GM12878 (cell line): Measurements from ENCODE around the gene FBXO3. TPM values are rescaled to one million over a fixed set of nuclear protein-coding genes. Genes with fewer than 3 reads are reported as not detected.

ENCODE experiments used
- ATAC-seq: fragments of 200-7000 bp; cut with Tn5 transposase; 3 replicates; pipeline ENCODE4 v1.9.1; 2020; ENCODE audit warnings: mild to moderate bottlenecking, moderate library complexity
- BruUV-seq: library from RNA; stranded (reverse); fragments of 400-500 nt; replicated peaks from 2 replicates; lab custom pipeline; 2021; lab: Mats Ljungman, UMichigan
- CTCF ChIA-PET: fragments of 300-600 bp; sonication (Branson Sonifier 250); formaldehyde crosslinking; extraction: SDS; loops from one replicate; lab custom pipeline; 2021; ENCODE audit warnings: inconsistent platforms; lab: Yijun Ruan, JAX
- POLR2A ChIA-PET: fragments of 350-600 bp; formaldehyde crosslinking; extraction: SDS; loops from one replicate; lab custom pipeline; 2021; ENCODE audit warnings: inconsistent platforms; lab: Charles Lee
- RAD21 ChIA-PET: fragments of 300-600 bp; sonication (Branson Sonifier 250); formaldehyde crosslinking; loops from one replicate; lab custom pipeline; 2023; ENCODE audit warnings: antibody characterized with exemption; ENCODE audit not compliant: unreplicated experiment; lab: Charles Lee
- SMC1A ChIA-PET: fragments of 300-600 bp; sonication (Branson Sonifier 250); formaldehyde crosslinking; loops from one replicate; lab custom pipeline; 2023; ENCODE audit not compliant: unreplicated experiment, uncharacterized antibody; lab: Charles Lee
- DNase-seq: peaks from one replicate; pipeline ENCODE4 v3.0.0-alpha.2; 2011; ENCODE audit warnings: low read depth, low spot score
- FAIRE-seq: peaks from 3 replicates; lab custom pipeline; 2011; peaks lifted over from hg19 to GRCh38; lab: Jason Lieb, UNC
- H2AFZ ChIP-seq: 2 replicates; pipeline ENCODE4 v1.6.0; 2011; ENCODE audit warnings: low read depth, low read length, control low read depth; ENCODE audit not compliant: control insufficient read depth
- H3K27ac ChIP-seq: 2 replicates; pipeline ENCODE4 v1.5.1; 2011; ENCODE audit warnings: control low read depth; ENCODE audit not compliant: control insufficient read depth, insufficient read depth
- H3K27me3 ChIP-seq, 2 experiments: replicated peaks in 1 of 2; 2 replicates each; pipeline versions ENCODE4 v1.6.0 to v1.6.1; 2011; ENCODE audit warnings: low read length in 1 of 2; ENCODE audit not compliant: control insufficient read depth in 2 of 2, insufficient read depth in 2 of 2
- H3K36me3 ChIP-seq, 2 experiments: 2 replicates each; pipeline ENCODE4 v1.5.1; 2011; ENCODE audit warnings: low read length in 1 of 2; ENCODE audit not compliant: control insufficient read depth in 2 of 2, insufficient read depth in 2 of 2
- H3K4me1 ChIP-seq: 2 replicates; pipeline ENCODE4 v1.6.1; 2011; ENCODE audit warnings: mild to moderate bottlenecking, low read length, moderate library complexity, mixed read lengths; ENCODE audit not compliant: control insufficient read depth, insufficient read depth
- H3K4me2 ChIP-seq: 2 replicates; pipeline ENCODE4 v1.6.0; 2011; ENCODE audit warnings: control low read depth; ENCODE audit not compliant: control insufficient read depth, insufficient read depth
- H3K4me3 ChIP-seq: fragments of 200-600 bp; sonication (generic); 2 replicates; pipeline ENCODE4 v1.5.1; 2016
- H3K79me2 ChIP-seq: 2 replicates; pipeline ENCODE4 v1.6.0; 2011; ENCODE audit warnings: low read length; ENCODE audit not compliant: control insufficient read depth, insufficient read depth
- H3K9ac ChIP-seq: 2 replicates; pipeline ENCODE4 v1.8.0; 2011; ENCODE audit warnings: low read length, control low read depth, mixed read lengths; ENCODE audit not compliant: control insufficient read depth, insufficient read depth
- H3K9me3 ChIP-seq: replicated peaks from 3 replicates; pipeline ENCODE4 v1.5.1; 2011; ENCODE audit warnings: mild to moderate bottlenecking, low read length; ENCODE audit not compliant: control insufficient read depth, insufficient read depth
- H4K20me1 ChIP-seq: 2 replicates; pipeline ENCODE4 v1.6.0; 2011; ENCODE audit not compliant: control insufficient read depth, insufficient read depth
- CBFB ChIP-seq: IDR thresholded peaks from 2 replicates; pipeline ENCODE4 v1.6.1; 2016; ENCODE audit warnings: antibody characterized with exemption, low read depth
- MLLT1 ChIP-seq: fragments of 450-650 bp; IDR thresholded peaks from 2 replicates; pipeline ENCODE4 v1.6.1; 2016; ENCODE audit warnings: mild to moderate bottlenecking
- NFYA ChIP-seq: IDR thresholded peaks from 2 replicates; pipeline ENCODE4 v1.6.1; 2011; ENCODE audit warnings: low read depth, mild to moderate bottlenecking, low read length, improper control_type of control experiment, borderline replicate concordance
- POLR2A ChIP-seq: IDR thresholded peaks from 2 replicates; pipeline ENCODE4 v1.6.1; 2011; ENCODE audit warnings: low read depth, mild to moderate bottlenecking, low read length
- TCF3 ChIP-seq: IDR thresholded peaks from 2 replicates; pipeline ENCODE4 v1.6.1; 2012; ENCODE audit warnings: low read depth, mild to moderate bottlenecking, low read length, borderline replicate concordance; ENCODE audit not compliant: insufficient read depth
- WGBS: methylation state at CpG from one replicate; pipeline ENCODE4 v1.1.6; 2016; ENCODE audit warnings: low lambda C conversion rate; ENCODE audit not compliant: insufficient replicate concordance, insufficient coverage; ENCODE audit errors: missing lambda C conversion rate; 5-methylcytosine and 5-hydroxymethylcytosine counted together
- in situ Hi-C: fragments of 300-500 bp; cut with MboI; formaldehyde crosslinking; loops from 9 replicates; pipeline ENCODE4 v1.14.3; 2018; ENCODE audit warnings: mixed read lengths
- intact Hi-C: fragments of 100-400 bp; cut with micrococcal nuclease; formaldehyde crosslinking; loops from one replicate; pipeline ENCODE4 v1.14.2; 2022; ENCODE audit not compliant: unreplicated experiment
- polyA plus RNA-seq, 11 experiments: library from polyadenylated mRNA; depleted of rRNA in 4 of 11; unstranded in 6 of 11; stranded (reverse) in 5 of 11; fragments of >200 nt; fragmentation: Nextera tagmentation in 4 of 11; fragmentation: Illumina TruSeq in 1 of 11; extraction: Ambion mirVana in 4 of 11; extraction: Trizol in 1 of 11; gene quantifications; 1 replicate in 1 of 11; 2 replicates in 10 of 11; pipeline versions ENCODE4 v1.2.1 to v1.2.3, GENCODE V29; 2011 to 2016; ENCODE audit warnings: inconsistent platforms in 2 of 11, missing spikeins in 2 of 11, low read depth in 1 of 11
- total RNA-seq, 4 experiments: library from RNA; depleted of rRNA in 3 of 4; stranded (reverse); fragments of >200 nt in 3 of 4; fragmentation: Illumina TruSeq in 1 of 4; extraction: Trizol in 1 of 4; gene quantifications; 2 replicates each; pipeline versions ENCODE4 v1.2.1 to v1.2.3, GENCODE V29; 2013 to 2021
- TF ChIP-seq, protein P1 (sequence below): fragments of 450-650 bp; IDR thresholded peaks from 2 replicates; pipeline ENCODE4 v1.6.1; 2014; ENCODE audit warnings: mild to moderate bottlenecking

FBXO3 gene
- total and polyA plus RNA-seq, 10 of the 15 experiments (the other 5 are each of a cell fraction or from before 2014, with no cell fraction given), result 8.9 to 33.4 (median 13.8) TPM

GRCh38 chr11:33694346-33695050 is 79.8 kb downstream of the FBXO3 start:
- CTCF ChIA-PET, result interaction anchor here (1.5 to 3.2 kb wide), 5 partner anchors 22 to 333 kb away, joined by 4 to 25 read pairs (median 8); no protein-coding TSS in a partner anchor
- H3K9ac ChIP-seq, result no peak overlapping the region
- H3K4me1 ChIP-seq, result peaks cover 9% of the 10 kb centered on the region
- H3K4me3 ChIP-seq, result no peak overlapping the region
- SMC1A ChIA-PET, result interaction anchor here (0.8 to 6.2 kb wide), 5 partner anchors 8 to 329 kb away, joined by 3 to 30 read pairs (median 3); no protein-coding TSS in a partner anchor
- 71% methylated on average over 4 of the region's 4 CpGs for WGBS
- H3K79me2 ChIP-seq, result no peaks in the 10 kb centered on the region
- DNase-seq, result no peak
- TF ChIP-seq, protein P1, sequence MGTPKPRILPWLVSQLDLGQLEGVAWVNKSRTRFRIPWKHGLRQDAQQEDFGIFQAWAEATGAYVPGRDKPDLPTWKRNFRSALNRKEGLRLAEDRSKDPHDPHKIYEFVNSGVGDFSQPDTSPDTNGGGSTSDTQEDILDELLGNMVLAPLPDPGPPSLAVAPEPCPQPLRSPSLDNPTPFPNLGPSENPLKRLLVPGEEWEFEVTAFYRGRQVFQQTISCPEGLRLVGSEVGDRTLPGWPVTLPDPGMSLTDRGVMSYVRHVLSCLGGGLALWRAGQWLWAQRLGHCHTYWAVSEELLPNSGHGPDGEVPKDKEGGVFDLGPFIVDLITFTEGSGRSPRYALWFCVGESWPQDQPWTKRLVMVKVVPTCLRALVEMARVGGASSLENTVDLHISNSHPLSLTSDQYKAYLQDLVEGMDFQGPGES, result no peak
- no peak for TF ChIP-seq NFYA
- no peak for TF ChIP-seq POLR2A
- no peak for TF ChIP-seq CBFB
- TF ChIP-seq TCF3, result no peak
- TF ChIP-seq MLLT1, result no peak
- intact Hi-C loops (no loop called here), in situ Hi-C loops (no loop called here)
- no peak for FAIRE-seq
- no peak for ATAC-seq
- no TSS peak for BruUV-seq
- no peaks in the 10 kb centered on the region for H3K27me3 ChIP-seq
- RAD21 ChIA-PET, result interaction anchor here (1.0 to 1.6 kb wide), 3 partner anchors 9 to 48 kb away, joined by 3 to 5 read pairs (median 5); partner anchors contain the start of gene CD59
- H3K4me2 ChIP-seq, result no peak overlapping the region; the same call in 1 of the 2 replicates
- no peak overlapping the region for H2AFZ ChIP-seq
- no peaks in the 10 kb centered on the region for H3K9me3 ChIP-seq
- no peak overlapping the region for H3K27ac ChIP-seq
- H4K20me1 ChIP-seq, result no peaks in the 10 kb centered on the region
- POLR2A ChIA-PET, result interaction anchor here (0.5 to 0.8 kb wide), 3 partner anchors 60 to 334 kb away, joined by 3 to 4 read pairs (median 4); no protein-coding TSS in a partner anchor
- no peaks in the 10 kb centered on the region for H3K36me3 ChIP-seq
